HG03520 (cell line): ENCODE results near the gene KRT1.
"Not testable (repeated sequence)": the region's sequence is repeated elsewhere in the genome, so short reads cannot be mapped to it uniquely, and the experiment has no call there.

Source experiments
- ATAC-seq: cut with Tn5 transposase; IDR thresholded peaks from one replicate; pipeline ENCODE4 v1.9.1; 2021; ENCODE audit warnings: mild to moderate bottlenecking, moderate library complexity; ENCODE audit not compliant: unreplicated experiment

Gene KRT1

DNA sequence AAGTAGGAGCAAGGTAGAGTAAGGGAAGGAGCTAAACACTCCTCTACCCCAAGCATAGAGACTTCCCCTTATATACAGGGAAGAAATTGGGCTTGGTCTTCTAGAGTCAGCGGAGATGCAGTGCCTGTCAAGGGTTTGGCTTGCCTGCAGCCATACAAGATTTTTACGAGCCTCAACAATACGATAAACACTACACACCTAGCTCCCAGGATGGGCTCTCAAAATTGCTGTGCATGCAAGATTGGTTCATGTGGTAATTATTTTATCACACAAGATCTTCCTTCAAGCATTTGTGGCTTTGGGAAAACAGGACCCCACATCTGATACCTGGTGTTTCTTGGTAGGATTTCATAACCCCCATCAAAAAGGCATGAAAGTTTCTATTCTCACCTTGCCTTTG is at the start of gene KRT1:
KRT1 (minus strand) TSS at position 45 of the 400 bp plus-strand sequence. CDS start 59 bp downstream, outside the sequence.
- no peak for ATAC-seq

DNA sequence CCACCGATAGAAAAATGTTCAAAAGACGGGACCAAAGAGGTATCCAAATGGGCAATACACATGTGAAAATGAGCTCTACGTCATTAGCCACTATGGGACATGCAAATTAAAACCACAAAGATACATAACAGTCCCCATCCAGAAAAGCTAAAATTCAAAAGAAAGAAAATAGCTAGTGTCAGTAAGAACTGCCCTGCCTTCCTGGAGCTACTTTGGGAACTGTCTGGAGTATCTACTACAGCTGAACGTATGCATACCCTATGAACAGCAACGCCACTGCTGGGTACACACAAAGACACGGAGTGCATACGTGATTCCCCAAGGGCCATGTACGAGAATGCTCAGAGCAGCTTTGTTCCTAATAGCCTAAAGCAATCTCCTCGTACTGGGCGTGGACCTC is 48.9 kb upstream of the KRT1 start:
- ATAC-seq: no peak

DNA sequence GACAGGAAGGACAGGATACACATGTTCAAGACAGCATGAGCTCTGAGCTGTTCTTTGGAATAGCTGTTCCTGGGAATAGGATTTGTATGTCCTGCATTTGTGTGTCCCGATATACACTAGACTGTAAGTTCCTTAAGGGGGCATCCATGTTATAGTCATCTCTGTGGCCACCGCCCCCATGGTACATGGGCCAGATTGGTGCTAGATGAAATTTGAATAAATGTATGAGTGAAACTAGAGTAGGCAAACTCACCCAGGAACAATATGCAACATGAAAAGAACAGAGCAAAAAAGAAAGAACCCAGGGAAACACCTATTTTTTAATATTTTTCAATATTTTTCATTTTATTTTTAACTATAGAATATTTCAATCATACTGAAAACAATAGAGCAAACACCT is 48.2 kb upstream of the KRT1 start:
- no peak for ATAC-seq

DNA sequence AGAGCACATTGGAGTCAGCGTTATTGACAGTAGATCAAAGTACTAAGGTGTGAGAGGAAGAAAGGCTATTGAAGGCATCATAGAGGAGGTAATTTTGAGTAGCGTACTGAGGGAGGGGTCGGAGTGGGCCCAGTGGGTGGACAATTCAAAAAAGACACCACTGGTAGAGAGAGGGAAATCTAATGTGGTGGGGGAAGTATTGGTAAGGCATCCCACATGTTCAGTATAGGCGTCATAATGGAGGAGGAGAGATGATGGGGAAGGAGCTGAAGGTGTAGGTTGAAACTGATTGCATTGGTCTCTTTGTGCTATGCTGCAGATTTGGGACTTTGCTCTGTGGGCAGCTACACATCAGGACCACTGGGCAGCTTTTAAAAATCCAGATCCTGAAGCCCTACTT is 46.8 kb upstream of the KRT1 start:
- no peak for ATAC-seq

DNA sequence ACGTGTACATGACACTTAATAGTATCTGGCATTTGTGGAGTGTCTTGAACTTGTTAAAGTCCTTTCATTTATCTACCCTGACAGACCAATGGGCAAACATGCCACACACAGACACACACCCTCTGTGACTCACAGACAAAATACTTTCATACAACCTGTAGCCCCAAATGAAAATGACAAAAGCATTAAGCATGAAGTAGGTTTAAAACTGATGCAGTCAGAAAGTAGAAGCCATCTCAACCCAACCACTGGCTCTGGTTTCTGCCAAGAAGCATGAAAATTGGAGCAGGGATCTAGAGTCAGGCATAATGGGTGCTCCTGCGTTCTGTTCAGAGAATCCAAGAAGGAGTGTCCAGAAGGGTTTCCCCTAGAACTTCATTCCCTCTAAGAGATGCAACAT is 46.2 kb upstream of the KRT1 start:
- ATAC-seq: no peak

DNA sequence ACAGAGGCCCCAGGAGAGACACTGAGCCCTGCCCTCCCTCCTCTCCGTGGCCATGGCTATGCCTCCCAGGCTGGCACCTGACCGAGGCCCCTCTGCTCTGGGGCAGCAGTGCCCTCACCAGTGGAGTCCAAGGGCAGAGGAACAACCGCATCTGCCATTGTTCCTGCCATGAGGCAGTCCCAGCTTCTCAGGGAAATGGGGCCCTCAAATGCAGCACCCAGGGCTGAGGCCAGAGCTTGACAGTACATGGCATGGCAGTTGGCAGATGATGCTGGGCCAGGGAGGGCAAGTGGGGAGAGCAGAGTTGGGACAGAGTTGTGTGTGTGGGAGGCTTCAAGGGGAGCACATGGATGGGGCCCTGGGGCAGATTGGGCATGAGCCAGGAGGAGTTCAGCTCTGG is 44.2 kb upstream of the KRT1 start:
- ATAC-seq: no peak

DNA sequence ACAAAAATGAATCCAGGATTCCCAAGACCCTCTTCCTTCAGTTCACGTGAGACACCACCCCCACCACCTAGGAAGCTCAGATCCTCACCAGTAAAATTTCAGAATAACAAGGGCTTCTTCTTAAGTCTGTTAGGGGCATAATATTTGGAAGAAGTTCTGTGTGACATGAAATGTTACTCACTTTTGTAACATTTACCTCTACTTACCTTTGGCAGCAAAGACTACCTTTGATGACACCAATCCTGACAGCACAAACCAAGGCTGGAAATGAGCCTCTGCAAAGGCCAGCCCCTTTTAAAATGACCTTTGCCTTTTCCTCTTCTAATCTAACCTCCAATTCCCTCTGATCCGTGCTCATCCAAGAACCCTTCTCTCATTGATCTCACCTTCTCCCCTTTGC is 42.5 kb upstream of the KRT1 start:
- ATAC-seq: no peak

DNA sequence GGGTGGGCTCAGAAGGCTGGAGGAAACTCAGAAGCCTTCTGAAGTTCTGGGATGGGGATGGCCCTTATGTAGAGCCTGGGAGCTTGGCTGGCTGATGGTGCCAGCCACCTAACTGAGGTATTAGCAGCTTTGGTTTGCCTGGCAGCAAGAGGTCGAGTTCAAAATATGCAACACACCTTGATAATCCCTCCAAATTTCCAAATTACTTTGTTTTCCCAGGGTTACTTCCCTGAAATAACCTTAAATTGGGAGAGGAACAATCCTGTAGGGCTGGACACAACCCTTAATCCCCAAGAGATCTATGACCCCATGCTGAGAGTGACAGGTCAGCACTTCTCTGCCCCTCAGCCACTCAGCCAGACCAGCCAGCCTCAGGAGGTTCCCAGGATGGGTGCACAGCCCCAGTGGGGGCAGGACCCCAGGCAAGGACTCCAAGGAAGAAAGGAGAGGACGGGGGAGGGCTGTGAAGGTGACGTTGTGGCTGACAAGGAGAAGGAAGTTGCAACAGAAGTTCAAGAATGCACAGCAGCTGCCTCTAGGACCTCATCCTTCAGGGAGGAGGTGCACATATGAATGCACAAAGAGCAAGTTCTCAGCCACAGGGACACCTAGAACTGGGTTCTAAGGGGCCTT is 41.7 kb upstream of the KRT1 start:
- no peak for ATAC-seq

DNA sequence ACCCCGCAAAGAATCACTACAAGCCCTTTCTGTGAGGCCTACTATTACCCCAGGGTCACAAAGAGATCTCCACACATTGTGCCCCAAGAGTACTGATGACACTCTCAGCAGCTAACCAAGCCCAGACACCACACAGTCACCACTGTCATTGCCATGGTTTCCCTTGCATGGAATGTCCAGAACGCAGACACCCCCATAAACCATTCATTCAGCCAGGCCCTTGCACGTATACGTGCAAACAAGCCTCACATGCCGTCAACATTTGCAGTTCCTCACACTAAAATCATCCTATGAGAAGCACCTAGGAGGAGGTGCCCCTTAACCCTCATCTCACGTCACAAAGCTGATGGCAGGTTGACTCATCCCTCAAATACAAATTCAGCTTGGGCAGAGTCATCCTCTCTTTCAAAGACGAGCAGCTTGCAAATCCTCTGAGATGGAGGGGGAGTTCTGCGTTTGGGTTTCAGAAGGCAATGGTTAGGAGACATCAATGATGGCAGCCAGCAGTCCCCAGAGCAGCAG is 40.2 kb upstream of the KRT1 start:
- ATAC-seq: no peak

DNA sequence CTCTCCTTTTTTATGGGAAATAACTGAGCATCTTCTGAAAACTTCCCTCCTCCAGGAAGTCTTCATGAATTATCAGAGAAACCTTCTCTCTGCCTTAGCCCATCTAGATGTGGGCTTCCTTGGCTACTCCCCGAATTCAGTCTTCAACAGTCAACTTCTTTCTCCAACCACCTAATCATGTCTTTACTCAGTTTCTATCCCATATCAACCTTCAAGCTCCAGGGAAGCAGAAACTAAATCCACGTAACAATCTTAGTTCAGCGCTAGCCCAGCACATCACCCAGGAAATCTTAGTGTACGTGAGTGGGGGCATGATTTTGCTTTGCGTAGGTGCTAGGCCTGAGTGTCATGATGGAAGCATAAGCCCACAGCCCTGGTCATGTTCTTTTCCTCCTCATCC is 35.9 kb upstream of the KRT1 start:
- no peak for ATAC-seq

DNA sequence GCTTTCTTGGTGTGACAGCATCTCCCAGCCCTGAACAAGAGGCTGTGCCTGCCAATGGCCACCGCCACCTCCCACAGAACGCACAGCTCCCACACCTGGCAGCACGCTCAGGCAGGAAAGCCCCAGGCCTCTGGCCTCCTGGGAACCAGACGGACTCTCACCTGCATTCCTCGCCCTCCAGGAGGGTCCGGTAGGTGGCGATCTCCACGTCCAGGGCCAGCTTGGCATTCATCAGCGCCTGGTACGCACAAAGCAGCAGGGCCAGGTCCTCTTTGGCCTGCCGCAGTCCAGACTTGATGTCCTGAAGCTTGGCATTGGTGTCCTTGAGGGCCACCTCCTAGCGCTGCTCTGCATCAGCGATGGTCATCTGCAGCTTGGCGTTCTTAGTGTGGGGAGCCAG is 35.2 kb upstream of the KRT1 start:
- ATAC-seq: no peak

DNA sequence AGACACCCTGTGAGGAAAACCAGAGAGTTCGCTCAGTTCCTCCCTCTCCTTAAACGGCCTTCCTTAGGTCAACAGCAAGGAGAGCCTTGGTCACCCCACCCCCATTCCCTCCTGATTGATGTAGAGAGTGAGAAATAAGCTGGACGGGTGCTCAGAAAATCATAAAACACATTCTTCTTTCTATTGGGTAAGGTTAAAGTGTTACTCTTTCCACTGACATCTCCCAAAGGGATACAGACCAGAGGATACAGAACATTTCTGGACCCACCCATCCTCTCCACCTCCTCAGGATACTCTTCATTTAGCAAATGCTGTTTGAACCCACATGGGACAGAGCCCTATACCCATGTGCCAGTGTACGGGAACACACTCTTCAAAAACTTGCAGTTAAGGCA is 34.7 kb upstream of the KRT1 start:
- ATAC-seq: no peak

DNA sequence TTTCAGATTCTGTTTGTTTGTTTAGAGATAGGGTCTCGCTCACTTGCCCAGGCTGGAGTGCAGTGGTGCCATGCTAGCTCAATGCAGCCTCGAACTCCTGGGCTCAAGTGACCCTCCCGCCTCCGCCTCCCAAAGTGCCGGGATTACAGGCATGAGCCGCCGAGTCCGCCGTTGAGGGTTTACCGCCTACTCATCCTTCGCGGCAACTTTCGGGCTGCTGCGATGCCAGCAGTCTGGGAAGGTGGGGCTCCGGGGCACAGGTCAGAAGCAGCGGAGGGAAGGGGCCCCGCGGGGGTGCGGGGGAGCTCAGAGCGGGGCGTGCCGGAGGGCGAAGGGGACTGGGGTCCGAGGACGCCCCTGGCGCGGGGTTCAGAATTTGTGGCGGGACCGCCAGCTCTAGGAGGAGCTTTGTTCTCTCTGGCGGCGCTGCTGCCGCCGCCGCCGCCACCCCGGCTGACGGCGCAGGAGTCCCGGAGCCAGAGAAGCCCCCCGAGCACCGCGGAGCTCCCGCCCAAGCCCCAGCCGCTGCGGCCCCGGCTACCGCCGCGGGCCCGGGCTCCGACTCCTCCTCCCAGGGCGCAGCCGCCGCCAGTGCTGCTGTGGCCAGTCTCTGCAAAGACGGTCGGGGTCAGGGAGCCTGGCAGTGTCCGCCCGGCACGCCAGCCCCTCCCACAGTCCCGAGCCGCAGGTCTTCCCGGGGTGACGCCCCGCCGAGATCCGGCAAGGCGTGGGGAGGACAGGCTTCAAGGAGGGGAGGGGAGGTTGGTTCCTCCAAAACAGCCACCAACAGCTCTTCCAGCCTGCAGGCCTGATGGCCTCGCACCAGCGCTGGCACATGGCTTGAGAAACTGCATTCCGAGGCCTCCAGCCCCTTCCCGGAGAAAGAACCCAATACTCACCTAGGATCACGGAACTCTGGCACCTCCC is 34.0 kb upstream of the KRT1 start:
- no peak for ATAC-seq

DNA sequence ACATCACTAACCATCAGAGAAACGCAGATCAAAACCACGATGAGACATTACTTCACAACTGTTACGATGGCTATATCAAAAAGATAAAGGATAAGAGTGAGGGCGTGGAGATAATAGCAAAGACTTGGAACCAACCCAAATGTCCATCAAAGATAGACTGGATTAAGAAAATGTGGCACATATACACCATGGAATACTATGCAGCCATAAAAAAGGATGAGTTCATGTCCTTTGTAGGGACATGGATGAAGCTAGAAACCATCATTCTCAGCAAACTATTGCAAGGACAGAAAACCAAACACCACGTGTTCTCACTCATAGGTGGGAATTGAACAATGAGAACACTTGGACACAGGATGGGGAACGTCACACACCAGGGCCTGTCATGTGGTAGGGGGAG is 31.9 kb upstream of the KRT1 start:
- not testable (repeated sequence) for ATAC-seq

DNA sequence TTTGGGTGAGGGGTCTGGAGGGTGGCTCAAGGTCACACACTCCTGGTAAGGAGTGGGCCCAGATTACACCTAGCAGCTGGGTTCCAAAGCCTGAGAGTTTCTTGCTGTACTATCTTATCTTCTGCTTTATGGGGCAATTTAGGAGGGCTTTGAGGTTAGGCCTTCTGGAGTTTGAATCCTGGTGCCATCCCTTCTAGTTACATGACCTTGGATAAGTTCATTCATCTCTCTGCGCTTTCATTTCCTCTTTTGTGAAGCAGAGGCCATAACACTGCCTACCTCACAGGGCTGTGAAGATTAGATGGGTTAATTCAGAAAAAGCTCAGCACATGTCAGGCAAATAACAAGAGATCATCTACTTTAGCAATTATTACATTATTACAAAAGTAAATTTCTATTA is 30.5 kb upstream of the KRT1 start:
- ATAC-seq: no peak

DNA sequence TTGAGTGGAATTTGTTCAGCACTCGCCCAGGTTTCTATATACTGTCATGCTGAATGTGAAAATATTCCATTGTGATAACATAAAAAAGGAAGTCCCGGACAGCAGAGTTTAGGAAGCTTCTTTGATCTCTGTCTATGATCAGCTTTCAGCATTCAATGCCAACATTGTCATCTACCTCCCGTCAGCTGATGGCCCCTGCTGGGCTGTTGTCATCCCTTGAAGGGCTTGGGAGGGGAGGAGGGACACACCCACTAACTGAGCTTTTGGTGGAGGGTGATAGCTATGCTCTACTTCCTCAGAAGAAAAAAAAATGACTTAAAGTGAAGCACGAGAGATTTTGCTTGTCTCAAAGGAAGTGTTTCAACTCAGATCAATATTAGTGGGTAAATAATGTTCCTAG is 27.8 kb upstream of the KRT1 start:
- ATAC-seq: no peak

DNA sequence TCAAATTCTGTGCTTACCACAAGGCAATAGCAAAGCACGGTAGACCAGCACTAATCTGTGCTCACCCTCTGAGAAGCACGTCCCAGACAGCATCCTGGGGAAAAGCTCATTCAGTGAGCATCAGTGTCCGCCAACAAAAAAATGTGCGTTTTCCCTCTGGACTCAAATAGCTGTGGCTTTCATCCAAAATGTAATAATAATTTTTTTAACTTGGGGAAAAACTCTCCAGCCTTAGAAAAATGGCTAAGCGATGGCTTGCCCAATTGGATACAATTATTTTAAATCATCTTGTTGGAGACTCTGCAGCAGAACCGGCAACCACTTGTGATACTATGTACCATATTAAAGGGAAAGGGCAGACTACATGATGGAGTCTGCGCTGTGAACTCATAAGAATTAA is 24.3 kb upstream of the KRT1 start:
- no peak for ATAC-seq

DNA sequence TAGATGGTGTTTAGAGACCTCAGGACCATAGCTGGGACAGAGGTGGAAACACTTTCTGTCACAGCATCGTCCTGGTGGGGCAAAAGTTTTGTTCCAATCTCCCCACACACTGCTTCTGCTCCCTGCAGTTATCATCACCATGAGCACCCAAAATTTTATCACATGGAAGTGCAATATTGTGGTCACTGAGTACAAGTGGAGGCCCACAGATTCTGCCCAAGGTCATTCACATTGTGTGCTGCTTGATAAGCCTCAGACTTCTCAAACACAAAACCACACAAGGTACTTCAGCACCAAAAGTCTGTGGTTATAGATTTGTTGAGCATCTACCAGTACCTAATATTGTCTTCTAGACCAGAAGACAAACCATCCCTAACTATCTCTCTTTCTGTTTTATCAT is 23.7 kb upstream of the KRT1 start:
- no peak for ATAC-seq

DNA sequence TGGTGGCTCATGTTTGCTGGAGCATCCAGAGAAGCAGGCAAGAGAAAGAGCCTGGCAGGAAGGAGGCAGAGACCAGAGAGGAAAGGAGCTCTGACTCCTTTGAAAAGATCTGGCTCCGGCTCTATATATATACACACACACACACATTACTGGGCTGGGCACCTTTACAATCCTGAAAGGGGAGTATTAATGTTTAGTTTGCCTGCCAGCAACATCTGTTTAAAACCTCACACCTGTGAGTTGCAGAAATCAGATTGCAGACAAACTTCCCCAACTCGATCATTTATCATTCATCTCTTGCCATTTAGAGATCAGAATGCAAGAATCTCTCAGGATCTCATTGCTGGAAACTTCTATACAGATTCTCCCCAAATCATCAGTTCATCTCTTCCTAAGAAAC is 23.2 kb upstream of the KRT1 start, which contains the start of gene KRT77:
KRT77 (minus strand) TSS at position 101 of the 400 bp plus-strand sequence; CDS start at position 11, 90 bp downstream.
- ATAC-seq: no peak

DNA sequence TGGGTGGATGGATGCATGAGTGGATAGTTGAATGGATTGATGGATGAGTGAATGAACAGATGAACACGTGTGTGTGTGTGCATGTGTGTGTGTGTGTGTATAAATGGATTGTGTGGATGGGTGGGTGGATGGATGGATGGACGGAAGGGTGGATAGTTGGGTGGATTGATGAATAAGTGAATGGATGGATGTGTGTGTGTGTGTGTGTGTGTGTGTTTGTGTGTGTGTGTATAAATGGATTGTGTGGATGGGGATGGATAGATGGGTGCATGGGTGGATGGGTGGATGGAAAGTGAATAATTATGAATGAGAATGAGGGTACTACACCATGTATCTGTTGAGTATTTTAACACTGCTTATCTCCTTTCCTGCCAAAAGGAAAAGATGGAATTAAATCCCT is 22.1 kb upstream of the KRT1 start:
- ATAC-seq: no peak

DNA sequence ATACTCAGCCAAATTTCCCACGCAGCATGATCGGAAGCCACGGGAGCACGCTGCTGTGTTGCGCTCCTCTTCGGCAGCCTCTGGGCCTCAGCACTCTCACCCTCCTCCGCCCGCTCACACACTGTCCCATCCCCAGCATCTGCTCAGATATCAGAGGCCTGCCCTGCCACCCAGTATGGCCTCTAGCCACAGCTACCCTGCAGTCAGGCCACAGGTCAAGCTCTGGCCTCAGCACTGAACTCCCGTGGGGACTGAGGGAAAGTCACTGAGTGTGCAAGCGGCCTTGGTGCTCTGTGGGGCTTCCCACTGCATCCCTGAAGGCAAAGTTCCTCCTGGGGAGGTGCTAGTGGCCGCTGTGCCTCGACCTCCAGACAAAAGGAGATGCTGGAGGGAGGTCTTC is 21.1 kb upstream of the KRT1 start:
- ATAC-seq: no peak

DNA sequence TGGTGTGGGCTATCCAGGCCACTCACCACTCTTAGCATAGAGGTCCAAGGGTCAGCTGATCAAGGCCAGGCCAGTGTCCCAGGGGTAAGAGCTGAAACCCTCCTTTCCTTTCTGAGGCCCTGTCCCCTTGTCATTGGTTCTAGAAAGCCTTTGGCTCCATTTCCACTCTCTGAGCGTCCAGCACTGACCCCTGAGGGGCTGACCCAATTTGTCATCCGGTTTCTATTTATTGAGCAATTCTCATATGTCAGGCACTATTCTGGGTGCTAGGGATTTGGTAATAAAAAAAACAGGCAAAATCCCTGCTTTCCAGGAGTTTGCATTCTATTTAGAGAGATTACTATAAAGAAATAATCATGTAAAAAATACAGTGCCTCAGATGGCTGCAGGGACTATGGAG is 19.8 kb upstream of the KRT1 start:
- ATAC-seq: no peak
